KOPT-K1 (cell line): ENCODE data around the gene NRL.

Source experiments
- H3K27ac ChIP-seq: fragments of 200-600 bp; sonication (generic); 2 replicates; pipeline ENCODE4 v1.5.1; 2016; ENCODE audit warnings: antibody characterized with exemption, mild to moderate bottlenecking, low read depth, low read length; ENCODE audit not compliant: poor library complexity, severe bottlenecking
- H3K36me3 ChIP-seq: fragments of 200-600 bp; sonication (generic); 2 replicates; pipeline ENCODE4 v1.5.1; 2017; ENCODE audit warnings: antibody characterized with exemption, mild to moderate bottlenecking, low read length, moderate library complexity; ENCODE audit not compliant: insufficient read depth
- H3K9me3 ChIP-seq: fragments of 200-600 bp; sonication (generic); 2 replicates; pipeline ENCODE4 v1.5.1; 2017; ENCODE audit warnings: antibody characterized with exemption, low read length, mild to moderate bottlenecking; ENCODE audit not compliant: insufficient read depth, poor library complexity, severe bottlenecking

Gene NRL

GRCh38 chr14:24078146-24078545 is 36.6 kb downstream of the NRL start:
- H3K9me3 ChIP-seq = no peaks in the 10 kb centered on the region
- H3K27ac ChIP-seq = no peak overlapping the region
- H3K36me3 ChIP-seq = no peaks in the 10 kb centered on the region

DNA sequence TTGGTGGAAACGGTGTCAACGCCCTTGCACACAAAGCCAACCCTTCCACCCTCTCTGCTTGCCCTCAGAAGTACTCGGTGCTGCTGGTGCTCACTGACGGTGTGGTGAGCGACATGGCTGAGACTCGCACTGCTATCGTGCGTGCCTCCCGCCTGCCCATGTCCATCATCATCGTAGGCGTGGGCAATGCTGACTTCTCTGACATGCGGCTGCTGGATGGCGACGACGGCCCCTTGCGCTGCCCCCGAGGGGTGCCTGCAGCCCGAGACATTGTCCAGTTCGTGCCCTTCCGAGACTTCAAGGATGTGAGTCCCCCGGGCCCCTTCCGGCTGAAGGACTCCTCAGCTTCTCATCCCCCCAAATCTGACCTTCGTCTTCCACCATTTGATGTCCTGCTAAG is 37.7 kb downstream of the NRL start:
- Histone ChIP-seq H3K9me3 (no peaks in the 10 kb centered on the region), H3K27ac (no peak overlapping the region), H3K36me3 (no peaks in the 10 kb centered on the region)

GRCh38 chr14:24076302-24076601 is 38.5 kb downstream of the NRL start:
- H3K9me3 ChIP-seq = no peaks in the 10 kb centered on the region
- no peak overlapping the region for H3K27ac ChIP-seq
- H3K36me3 ChIP-seq = no peaks in the 10 kb centered on the region

GRCh38 chr14:24075485-24076301 is 39.1 kb downstream of the NRL start:
- Histone ChIP-seq H3K36me3 (no peaks in the 10 kb centered on the region), H3K27ac (no peak overlapping the region), H3K9me3 (no peaks in the 10 kb centered on the region)

GRCh38 chr14:24074625-24075484 is 39.9 kb downstream of the NRL start:
- Histone ChIP-seq H3K9me3 (no peaks in the 10 kb centered on the region), H3K36me3 (no peaks in the 10 kb centered on the region), H3K27ac (no peak overlapping the region)

GRCh38 chr14:24072881-24073877 is 41.6 kb downstream of the NRL start:
- H3K36me3 ChIP-seq = no peaks in the 10 kb centered on the region
- no peak overlapping the region for H3K27ac ChIP-seq

GRCh38 chr14:24072436-24072835 is 42.3 kb downstream of the NRL start:
- Histone ChIP-seq H3K36me3 (no peaks in the 10 kb centered on the region), H3K27ac (no peak overlapping the region), H3K9me3 (no peaks in the 10 kb centered on the region)

More at GRCh38 chr14:24072881-24073877, 41.6 kb downstream of the NRL start:
- no peaks in the 10 kb centered on the region for H3K9me3 ChIP-seq

DNA sequence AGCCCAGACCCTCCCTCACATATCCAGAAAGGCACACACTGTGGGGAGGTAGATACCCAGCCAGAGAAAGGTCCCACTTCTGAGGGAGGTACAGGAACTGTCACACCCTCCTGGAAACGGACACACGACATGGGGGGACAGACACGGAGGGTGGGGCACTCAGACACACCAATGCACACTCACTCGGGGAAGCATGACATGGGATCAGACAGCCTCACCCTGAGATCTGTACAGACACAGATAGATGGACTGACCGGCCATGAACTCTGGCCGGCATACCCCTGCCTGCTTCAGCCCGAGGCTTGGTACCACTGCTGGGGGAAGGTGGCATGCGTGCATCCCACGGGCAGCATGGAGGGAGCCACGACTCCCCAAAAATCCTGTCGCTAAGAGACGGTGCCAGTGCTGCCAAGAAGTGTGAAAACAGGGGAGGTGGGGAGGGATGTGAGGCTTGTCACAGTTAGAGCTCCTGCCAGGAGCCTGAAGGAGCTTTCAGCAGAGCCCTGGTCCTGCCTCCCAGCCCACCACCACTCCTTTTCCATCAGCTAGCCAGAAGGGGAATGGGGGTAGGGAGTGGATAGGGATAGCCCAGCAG is 42.8 kb downstream of the NRL start:
- H3K27ac ChIP-seq = no peak overlapping the region
- no peaks in the 10 kb centered on the region for H3K36me3 ChIP-seq
- H3K9me3 ChIP-seq = no peaks in the 10 kb centered on the region

- no peak within 1 kb of the TSS for H3K27ac ChIP-seq
- no peaks in the 10 kb centered on the region for H3K9me3 ChIP-seq
- H3K36me3 ChIP-seq = no peaks in the 10 kb centered on the region
Observed at GRCh38 chr14:24071144-24071697, 43.5 kb downstream of the NRL start, which contains the start of gene CPNE6. TSS of gene CPNE6 (plus strand) at chr14:24071562. CDS start at chr14:24072937, 1,375 bp downstream.

GRCh38 chr14:24070285-24071143 is 44.2 kb downstream of the NRL start:
- H3K9me3 ChIP-seq = no peaks in the 10 kb centered on the region
- H3K36me3 ChIP-seq = no peaks in the 10 kb centered on the region
- H3K27ac ChIP-seq = no peak overlapping the region

- Histone ChIP-seq H3K36me3 (no peaks in the 10 kb centered on the region), H3K27ac (no peak overlapping the region), H3K9me3 (no peaks in the 10 kb centered on the region)
Observed at GRCh38 chr14:24069411-24069735, 45.4 kb downstream of the NRL start.

DNA sequence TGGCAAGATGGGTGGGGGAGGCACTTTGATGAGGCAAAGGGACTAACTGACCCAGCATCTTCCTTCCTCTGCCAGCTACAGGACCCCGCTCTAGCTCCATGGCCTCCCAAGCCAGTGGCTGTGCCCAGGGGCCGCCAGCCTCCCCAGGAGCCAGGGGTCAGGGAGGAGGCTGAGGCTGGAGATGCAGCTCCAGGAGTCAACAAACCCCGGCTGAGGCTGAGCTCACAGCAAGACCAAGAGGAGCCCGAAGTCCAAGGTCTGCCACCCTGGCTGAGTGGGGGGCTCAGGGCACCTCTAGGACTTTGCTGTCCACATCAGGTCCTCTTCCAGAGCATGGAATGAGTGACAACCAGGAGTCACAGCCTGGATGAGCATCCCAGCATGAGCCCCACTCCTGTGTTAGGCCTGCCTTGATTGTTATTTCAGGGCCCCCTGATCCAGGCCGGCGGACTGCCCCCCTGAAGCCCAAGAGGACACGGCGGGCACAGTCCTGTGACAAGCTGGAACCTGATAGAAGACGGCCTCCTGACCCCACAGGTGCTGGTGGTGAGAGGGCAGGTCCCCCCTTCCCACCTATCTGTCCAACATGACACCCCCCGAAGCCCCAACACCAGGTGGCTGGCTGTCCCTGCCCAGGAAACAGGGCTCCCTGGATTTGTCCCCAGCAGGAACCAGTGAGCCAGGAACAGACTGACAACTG is 45.9 kb downstream of the NRL start:
- Histone ChIP-seq H3K36me3 (no peaks in the 10 kb centered on the region), H3K9me3 (no peaks in the 10 kb centered on the region), H3K27ac (no peak overlapping the region)
